Measurements from ENCODE around the gene PLD1. TPM values are rescaled to one million over a fixed set of nuclear protein-coding genes. Genes with fewer than 3 reads are reported as not detected.
"Not testable (repeated sequence)": the region's sequence is repeated elsewhere in the genome, so short reads cannot be mapped to it uniquely, and the experiment has no call there.

PLD1 gene, protein sequence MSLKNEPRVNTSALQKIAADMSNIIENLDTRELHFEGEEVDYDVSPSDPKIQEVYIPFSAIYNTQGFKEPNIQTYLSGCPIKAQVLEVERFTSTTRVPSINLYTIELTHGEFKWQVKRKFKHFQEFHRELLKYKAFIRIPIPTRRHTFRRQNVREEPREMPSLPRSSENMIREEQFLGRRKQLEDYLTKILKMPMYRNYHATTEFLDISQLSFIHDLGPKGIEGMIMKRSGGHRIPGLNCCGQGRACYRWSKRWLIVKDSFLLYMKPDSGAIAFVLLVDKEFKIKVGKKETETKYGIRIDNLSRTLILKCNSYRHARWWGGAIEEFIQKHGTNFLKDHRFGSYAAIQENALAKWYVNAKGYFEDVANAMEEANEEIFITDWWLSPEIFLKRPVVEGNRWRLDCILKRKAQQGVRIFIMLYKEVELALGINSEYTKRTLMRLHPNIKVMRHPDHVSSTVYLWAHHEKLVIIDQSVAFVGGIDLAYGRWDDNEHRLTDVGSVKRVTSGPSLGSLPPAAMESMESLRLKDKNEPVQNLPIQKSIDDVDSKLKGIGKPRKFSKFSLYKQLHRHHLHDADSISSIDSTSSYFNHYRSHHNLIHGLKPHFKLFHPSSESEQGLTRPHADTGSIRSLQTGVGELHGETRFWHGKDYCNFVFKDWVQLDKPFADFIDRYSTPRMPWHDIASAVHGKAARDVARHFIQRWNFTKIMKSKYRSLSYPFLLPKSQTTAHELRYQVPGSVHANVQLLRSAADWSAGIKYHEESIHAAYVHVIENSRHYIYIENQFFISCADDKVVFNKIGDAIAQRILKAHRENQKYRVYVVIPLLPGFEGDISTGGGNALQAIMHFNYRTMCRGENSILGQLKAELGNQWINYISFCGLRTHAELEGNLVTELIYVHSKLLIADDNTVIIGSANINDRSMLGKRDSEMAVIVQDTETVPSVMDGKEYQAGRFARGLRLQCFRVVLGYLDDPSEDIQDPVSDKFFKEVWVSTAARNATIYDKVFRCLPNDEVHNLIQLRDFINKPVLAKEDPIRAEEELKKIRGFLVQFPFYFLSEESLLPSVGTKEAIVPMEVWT
- 10 to 100 TPM; 13.3 to 29.9 (median 18.5) TPM for total RNA-seq
- long read RNA-seq, partial matches to known transcripts = 0 of 2 reads
- long read RNA-seq, other reads (novel, unspliced or antisense) = 2 of 2 reads

DNA sequence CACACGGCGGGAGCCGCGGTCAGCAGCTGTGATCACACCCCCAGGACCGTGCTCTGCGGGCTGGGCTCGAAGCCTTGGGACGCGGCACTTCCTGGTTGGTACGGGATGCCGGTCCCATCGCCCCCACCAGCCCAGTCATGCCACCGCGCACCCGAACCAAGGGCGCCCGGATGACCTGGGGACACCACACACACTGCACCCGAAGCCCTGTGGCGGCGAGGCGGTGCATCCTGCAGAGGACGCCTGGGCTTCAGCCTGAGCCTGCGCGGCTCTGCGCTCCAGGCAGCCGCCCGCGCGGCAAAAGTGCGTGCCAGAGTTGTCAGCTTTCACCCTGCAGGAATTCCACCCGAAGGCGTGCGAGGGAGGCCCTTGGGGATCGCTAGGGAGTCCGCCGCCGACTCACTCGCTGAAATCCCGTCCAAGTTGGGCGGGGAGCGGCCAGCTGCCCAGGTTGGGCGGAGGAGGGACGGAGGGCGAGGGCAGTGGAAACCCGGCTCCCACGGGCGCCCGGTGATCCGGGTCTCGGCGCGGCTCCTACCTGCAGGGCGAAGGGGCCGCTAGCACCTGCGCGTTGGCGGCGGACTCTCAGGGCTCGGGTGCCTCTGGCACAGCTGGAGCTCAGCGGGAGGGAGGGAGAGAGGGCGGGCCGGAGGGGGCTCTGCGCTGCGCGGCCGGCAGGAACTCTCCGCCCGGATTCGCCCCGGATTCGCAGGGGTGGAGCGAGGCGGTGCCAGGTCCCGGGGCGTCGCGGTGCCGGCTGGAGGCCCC, at the start of gene PLD1:
Gene PLD1 (minus strand): TSS at position 623 of the 768 bp plus-strand sequence. CDS start 72,432 bp downstream, outside the sequence.
- TF ChIP-seq, protein P1, sequence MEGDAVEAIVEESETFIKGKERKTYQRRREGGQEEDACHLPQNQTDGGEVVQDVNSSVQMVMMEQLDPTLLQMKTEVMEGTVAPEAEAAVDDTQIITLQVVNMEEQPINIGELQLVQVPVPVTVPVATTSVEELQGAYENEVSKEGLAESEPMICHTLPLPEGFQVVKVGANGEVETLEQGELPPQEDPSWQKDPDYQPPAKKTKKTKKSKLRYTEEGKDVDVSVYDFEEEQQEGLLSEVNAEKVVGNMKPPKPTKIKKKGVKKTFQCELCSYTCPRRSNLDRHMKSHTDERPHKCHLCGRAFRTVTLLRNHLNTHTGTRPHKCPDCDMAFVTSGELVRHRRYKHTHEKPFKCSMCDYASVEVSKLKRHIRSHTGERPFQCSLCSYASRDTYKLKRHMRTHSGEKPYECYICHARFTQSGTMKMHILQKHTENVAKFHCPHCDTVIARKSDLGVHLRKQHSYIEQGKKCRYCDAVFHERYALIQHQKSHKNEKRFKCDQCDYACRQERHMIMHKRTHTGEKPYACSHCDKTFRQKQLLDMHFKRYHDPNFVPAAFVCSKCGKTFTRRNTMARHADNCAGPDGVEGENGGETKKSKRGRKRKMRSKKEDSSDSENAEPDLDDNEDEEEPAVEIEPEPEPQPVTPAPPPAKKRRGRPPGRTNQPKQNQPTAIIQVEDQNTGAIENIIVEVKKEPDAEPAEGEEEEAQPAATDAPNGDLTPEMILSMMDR (IDR thresholded peaks at IDR 0.05) = peak in 1 of 4 donors; percentile 9
- peak; percentile 87 for TF ChIP-seq POLR2A (IDR thresholded peaks at IDR 0.05)
- Histone ChIP-seq H3K36me3 (no peaks in the 10 kb centered on the region), H3K27me3 (no peaks in the 10 kb centered on the region), H3K9me3 (no peaks in the 10 kb centered on the region), H3K4me3 (peak within 1 kb of the TSS; percentile 65 to 78 (median 77)), H3K27ac (peak within 1 kb of the TSS; percentile 81 to 96 (median 92)), H3K4me1 (peaks cover 0 to 25% (median 7%) of the 10 kb centered on the region in 4 donors)
- WGBS (ENCODE audit: insufficient coverage, low coverage, low lambda C conversion rate, missing lambda C conversion rate) = no CpG with 5 or more reads among the region's 78 CpGs
- peak; percentile 92 to 94 (median 92) for DNase-seq
- intact Hi-C loops (cut with DNase I) = no loop called here
- peak; percentile 79 to 97 (median 91) for ATAC-seq

DNA sequence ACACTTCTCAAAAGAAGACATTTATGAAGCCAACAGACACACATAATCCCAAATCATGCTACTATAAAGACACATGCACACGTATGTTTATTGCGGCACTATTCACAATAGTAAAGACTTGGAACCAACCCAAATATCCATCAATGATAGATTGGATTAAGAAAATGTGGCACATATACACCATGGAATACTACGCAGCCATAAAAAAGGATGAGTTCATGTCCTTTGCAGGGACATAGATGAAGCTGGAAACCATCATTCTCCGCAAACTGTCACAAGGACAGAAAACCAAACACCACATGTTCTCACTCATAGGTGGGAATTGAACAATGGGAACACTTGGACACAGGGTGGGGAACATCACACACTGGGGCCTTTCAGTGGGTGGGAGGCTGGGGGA, 48.5 kb upstream of the PLD1 start:
- ATAC-seq, H3K4me1 ChIP-seq: not testable (repeated sequence)
- WGBS (ENCODE audit: insufficient coverage, low coverage, low lambda C conversion rate, missing lambda C conversion rate) = 100% methylated on average over 4 of the region's 4 CpGs

DNA sequence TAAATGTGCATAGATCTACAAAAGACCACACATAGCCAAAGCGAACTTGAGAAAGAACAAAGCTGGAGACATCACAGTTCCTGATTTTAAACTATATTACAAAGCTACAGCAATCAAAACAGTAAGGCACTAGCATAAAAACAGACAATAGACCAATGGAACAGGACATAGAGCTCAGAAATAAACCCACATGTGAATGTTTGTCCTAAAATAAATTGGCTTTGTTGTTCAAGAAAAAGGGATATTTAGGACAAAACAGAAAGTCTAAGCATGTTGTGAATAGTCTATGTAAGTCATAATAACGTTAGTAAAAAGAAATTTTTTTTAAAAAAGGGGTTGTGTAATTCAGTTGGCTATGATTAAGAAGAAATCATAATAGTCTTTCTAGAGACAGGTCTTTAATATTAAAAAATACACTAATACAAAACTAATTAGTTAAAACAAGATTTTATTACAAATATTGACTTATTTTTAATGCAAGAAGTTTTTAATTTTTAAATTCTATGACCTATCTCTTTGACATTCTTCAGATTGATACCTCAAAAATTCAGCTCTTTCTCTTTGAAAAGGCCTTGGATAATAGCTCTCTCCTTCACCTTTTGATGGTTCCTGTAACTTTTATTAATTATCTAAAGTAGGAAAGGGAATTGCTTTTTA, 44.5 kb upstream of the PLD1 start:
- Histone ChIP-seq H3K4me3 (no peak overlapping the region), H3K27ac (no peak overlapping the region), H3K9me3 (peaks cover 0 to 5% (median 0%) of the 10 kb centered on the region in 4 donors), H3K27me3 (no peaks in the 10 kb centered on the region), H3K4me1 (no peaks in the 10 kb centered on the region), H3K36me3 (no peaks in the 10 kb centered on the region)
- no peak for ATAC-seq
- intact Hi-C loops (cut with DNase I) = no loop called here
- no peak for DNase-seq
- 56% methylated on average over 2 of the region's 2 CpGs for WGBS (ENCODE audit: insufficient coverage, low coverage, low lambda C conversion rate, missing lambda C conversion rate)
- TF ChIP-seq, protein P1 (IDR thresholded peaks at IDR 0.05) = no peak
- TF ChIP-seq POLR2A (IDR thresholded peaks at IDR 0.05) = no peak

More for the DNA sequence above, 48.5 kb upstream of the PLD1 start:
- H3K9me3 ChIP-seq; H3K27ac ChIP-seq; H3K4me3 ChIP-seq; intact Hi-C loops (cut with DNase I); H3K27me3 ChIP-seq; H3K36me3 ChIP-seq; DNase-seq: not testable (repeated sequence)

DNA sequence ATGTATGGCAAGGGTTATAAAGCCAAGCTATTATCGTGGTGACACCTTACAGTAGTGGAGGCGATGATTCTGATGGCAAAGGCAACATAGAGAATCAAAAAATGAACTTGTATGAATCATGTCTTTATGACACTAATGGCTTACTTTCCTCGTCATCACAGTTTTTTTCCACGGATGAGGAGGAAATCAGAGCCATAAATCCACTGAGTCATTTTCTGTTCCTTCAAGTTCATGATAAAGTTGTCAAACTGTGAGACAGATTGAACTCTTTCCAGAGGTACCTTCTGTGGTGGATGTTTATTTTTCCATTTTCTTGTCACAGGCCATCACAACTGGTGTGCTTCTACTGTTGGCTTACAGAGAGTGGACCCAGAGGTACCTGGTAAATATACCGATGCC, 41.4 kb upstream of the PLD1 start:
- no peak for DNase-seq
- no peaks in the 10 kb centered on the region for H3K36me3 ChIP-seq
- WGBS (ENCODE audit: insufficient coverage, low coverage, low lambda C conversion rate, missing lambda C conversion rate) = 57% methylated on average over 5 of the region's 5 CpGs
- TF ChIP-seq, protein P1 (IDR thresholded peaks at IDR 0.05) = no peak
- TF ChIP-seq POLR2A (IDR thresholded peaks at IDR 0.05) = no peak
- intact Hi-C loops (cut with DNase I) = no loop called here
- peak in 1 of 4 donors; percentile 35 for ATAC-seq
- H3K27me3 ChIP-seq = no peaks in the 10 kb centered on the region
- H3K27ac ChIP-seq = no peak overlapping the region
- no peaks in the 10 kb centered on the region for H3K4me1 ChIP-seq
- H3K9me3 ChIP-seq = peaks cover 0 to 5% (median 0%) of the 10 kb centered on the region in 4 donors
- no peak overlapping the region for H3K4me3 ChIP-seq

All from right lobe of liver (tissue), 6 donors.